WI38 (cell line): ENCODE data around the gene TUBA4B.
"Not testable (repeated sequence)": the region's sequence is repeated elsewhere in the genome, so short reads cannot be mapped to it uniquely, and the experiment has no call there.

Source experiments
- H3K4me3 ChIP-seq: 2 replicates; pipeline ENCODE4 v1.5.1; 2011; ENCODE audit warnings: low read depth, mild to moderate bottlenecking, control low read depth, low read length
- TF ChIP-seq, protein P1 (sequence below): IDR thresholded peaks from 2 replicates; pipeline ENCODE4 v1.5.1; 2012; ENCODE audit warnings: low read depth, mild to moderate bottlenecking, control low read depth, low read length

The TUBA4B gene

GRCh38 chr2:219285894-219286425, 32.9 kb downstream of the TUBA4B start:
- TF ChIP-seq, protein P1, sequence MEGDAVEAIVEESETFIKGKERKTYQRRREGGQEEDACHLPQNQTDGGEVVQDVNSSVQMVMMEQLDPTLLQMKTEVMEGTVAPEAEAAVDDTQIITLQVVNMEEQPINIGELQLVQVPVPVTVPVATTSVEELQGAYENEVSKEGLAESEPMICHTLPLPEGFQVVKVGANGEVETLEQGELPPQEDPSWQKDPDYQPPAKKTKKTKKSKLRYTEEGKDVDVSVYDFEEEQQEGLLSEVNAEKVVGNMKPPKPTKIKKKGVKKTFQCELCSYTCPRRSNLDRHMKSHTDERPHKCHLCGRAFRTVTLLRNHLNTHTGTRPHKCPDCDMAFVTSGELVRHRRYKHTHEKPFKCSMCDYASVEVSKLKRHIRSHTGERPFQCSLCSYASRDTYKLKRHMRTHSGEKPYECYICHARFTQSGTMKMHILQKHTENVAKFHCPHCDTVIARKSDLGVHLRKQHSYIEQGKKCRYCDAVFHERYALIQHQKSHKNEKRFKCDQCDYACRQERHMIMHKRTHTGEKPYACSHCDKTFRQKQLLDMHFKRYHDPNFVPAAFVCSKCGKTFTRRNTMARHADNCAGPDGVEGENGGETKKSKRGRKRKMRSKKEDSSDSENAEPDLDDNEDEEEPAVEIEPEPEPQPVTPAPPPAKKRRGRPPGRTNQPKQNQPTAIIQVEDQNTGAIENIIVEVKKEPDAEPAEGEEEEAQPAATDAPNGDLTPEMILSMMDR, result no peak
- no peak overlapping the region for H3K4me3 ChIP-seq

GRCh38 chr2:219286436-219287115, 33.5 kb downstream of the TUBA4B start:
- no peak overlapping the region for H3K4me3 ChIP-seq
- TF ChIP-seq, protein P1, result no peak

- H3K4me3 ChIP-seq, result not testable (repeated sequence)
Measured at GRCh38 chr2:219287116-219287440, 34.0 kb downstream of the TUBA4B start.

DNA sequence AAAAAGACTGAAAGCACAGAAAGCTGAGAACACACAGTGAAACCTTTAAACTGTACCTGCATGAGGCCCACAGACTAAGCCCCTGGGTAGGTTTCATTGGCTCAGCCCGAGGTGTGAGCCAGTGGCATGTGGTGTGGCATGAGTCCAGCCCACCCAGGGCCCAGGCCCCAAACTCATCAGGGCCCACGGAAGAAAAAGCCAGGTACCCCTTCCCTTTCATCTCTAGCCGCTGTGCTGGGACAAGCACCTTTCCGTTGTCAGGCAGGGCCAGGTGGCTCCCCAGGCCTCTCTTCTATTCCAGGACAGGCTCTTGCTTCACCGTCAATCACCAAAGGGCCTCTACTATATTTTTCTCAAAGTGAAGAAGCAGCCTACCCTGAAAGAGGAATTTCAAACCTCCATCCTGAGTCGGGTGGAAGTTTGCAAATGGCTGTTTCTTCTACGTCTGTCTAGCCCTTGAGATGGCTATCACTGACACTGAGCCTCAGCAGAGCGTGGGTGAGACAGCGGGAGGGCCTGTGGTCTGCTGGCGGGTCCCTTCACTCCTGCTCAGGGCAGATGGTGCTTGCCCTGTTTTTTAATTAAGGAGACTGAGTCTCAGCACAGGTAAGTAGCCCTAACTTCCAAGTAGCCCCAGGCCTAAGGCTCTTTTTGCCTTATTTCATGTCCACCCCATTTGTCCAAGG, 34.7 kb downstream of the TUBA4B start:
- no peak overlapping the region for H3K4me3 ChIP-seq
- TF ChIP-seq, protein P1, result no peak

DNA sequence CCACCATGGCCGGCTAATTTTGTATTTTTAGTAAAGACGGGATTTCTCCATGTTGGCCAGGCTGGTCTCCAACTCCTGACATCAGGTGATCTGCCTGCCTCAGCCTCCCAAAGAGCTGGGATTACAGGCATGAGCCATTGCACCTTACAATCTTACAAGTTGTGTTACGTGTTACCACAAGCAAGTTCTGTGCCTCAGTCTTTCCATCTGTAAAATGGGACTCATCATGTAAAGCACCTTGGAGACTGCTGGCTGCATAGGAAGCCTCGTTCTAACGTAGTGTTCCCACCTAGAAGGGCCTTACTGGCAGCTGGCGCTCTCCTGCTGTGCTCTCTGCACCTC, 36.1 kb downstream of the TUBA4B start:
- TF ChIP-seq, protein P1, result no peak
- no peak overlapping the region for H3K4me3 ChIP-seq

DNA sequence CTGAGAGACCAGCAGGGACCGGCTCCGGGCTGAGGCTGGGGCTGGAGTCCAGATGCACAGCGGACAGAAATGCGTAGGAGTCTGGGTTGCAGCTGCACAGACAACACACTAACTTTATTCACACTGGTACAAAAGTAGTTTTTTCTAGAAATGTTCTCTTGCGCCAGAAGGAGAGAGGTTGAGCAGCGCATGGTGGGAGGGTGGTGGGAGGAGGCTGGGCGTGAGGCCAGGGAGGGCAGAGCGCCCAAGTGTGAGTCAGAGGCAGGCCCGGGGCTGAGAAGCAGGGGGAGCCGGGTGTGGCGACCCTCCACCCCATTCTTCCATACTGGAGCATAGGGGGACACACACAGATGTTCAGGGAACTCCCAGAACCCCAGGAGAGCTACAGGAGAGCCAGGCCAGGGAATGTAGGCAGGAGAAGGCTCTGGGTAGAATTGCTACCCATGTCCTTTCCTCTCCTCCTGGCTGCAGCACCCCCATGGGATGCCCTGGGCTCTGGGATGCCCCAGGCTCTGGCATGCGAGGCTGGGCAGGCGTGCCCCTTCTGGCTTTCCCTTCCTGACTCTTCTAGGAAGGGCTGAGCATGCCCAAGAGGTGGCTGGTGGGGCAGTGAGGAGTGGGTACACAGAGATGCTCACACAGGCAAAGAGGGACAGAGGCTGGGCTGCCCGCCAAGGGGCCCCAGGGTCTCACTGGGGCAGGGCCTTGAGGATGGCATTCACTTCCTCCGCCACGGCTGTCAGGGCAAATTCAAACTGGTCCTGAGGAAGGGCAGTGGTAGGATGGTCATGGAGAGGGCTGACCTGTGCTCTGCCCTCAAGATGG, 36.7 kb downstream of the TUBA4B start:
- no peak overlapping the region for H3K4me3 ChIP-seq
- TF ChIP-seq, protein P1, result no peak

DNA sequence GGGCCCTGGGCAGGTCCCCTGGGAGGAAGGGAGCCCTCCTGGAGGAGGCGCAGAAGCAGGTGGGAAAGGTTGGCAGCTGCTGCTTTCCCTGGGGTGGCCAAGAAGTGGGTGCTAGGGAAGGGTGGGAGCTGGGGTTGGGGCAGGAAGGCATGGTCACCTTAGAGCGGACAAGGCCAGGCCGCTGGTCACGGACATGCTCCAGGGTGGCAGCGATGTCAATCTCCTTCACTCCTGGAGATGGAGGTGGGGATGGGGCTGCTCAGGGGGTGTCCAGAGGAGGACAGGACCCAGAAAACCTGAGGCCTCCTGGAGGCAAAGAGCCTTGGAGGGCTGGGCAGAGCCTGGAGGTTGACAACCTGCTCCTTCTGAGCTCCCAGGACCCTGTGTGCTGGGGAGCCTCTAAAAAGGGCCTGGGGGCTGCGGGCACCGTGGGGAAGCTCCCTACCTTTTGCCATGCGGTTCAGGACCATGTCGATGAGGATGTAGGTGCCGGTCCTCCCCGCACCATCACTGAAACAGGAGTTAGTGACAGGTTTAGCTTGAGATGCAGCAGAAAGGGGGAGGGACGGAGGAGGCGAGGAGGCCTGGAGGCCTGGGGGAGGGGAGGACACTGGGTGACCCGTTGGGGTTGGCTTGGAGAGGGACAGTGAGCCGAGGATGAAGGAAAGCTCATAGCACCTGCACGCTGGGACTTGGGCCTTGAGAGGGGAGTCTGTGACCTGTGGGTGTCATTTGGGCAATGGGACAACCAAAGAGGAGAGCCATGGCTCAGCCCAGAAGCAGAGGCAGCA, 37.5 kb downstream of the TUBA4B start:
- no peak overlapping the region for H3K4me3 ChIP-seq
- TF ChIP-seq, protein P1, result no peak
